H1 (cell line): ENCODE measurements around the gene PTPN1. TPM values are rescaled to one million over a fixed set of nuclear protein-coding genes. Genes with fewer than 3 reads are reported as not detected.

Experiments
- CTCF ChIA-PET: fragments of 300-600 bp; sonication (Branson Sonifier 250); formaldehyde crosslinking; loops from one replicate; lab custom pipeline; 2021; ENCODE audit not compliant: partially characterized antibody; lab: Charles Lee
- POLR2A ChIA-PET: fragments of 300-600 bp; sonication (Branson Sonifier 250); formaldehyde crosslinking; loops from one replicate; lab custom pipeline; 2021; ENCODE audit warnings: inconsistent platforms; ENCODE audit not compliant: partially characterized antibody; lab: Charles Lee
- DNase-seq, 2 experiments: peaks; one replicate each; pipeline versions ENCODE4 v3.0.0 to v3.0.0-alpha.2; 2010 to 2022; ENCODE audit warnings: low spot score in 2 of 2, low read depth in 1 of 2, mixed read lengths in 1 of 2
- FAIRE-seq: peaks from 2 replicates; lab custom pipeline; 2011; peaks lifted over from hg19 to GRCh38; lab: Jason Lieb, UNC
- H2AFZ ChIP-seq: 2 replicates; pipeline ENCODE4 v1.8.1; 2012; ENCODE audit warnings: low read length, inconsistent platforms
- H2AK5ac ChIP-seq: 2 replicates; pipeline ENCODE4 v1.6.1; 2013; ENCODE audit warnings: low read depth, low read length
- H2BK120ac ChIP-seq: replicated peaks from 2 replicates; pipeline ENCODE3; 2013; ENCODE audit warnings: low read depth, low read length, inconsistent platforms
- H2BK12ac ChIP-seq: 2 replicates; pipeline ENCODE4 v1.6.1; 2013; ENCODE audit warnings: low read depth, low read length
- H2BK15ac ChIP-seq: 2 replicates; pipeline ENCODE4 v1.6.1; 2013; ENCODE audit warnings: low read length
- H2BK20ac ChIP-seq: 2 replicates; pipeline ENCODE4 v1.6.1; 2013; ENCODE audit warnings: low read length
- H2BK5ac ChIP-seq: 2 replicates; pipeline ENCODE4 v1.6.1; 2013; ENCODE audit warnings: low read depth, low read length
- H3K14ac ChIP-seq: 2 replicates; pipeline ENCODE4 v1.6.1; 2013; ENCODE audit warnings: inconsistent platforms; ENCODE audit not compliant: insufficient read length
- H3K18ac ChIP-seq: 2 replicates; pipeline ENCODE4 v1.6.1; 2013; ENCODE audit warnings: low read length; ENCODE audit errors: extremely low read depth
- H3K23ac ChIP-seq: 2 replicates; pipeline ENCODE4 v1.6.1; 2013; ENCODE audit warnings: inconsistent platforms; ENCODE audit not compliant: insufficient read length
- H3K23me2 ChIP-seq: 2 replicates; pipeline ENCODE4 v1.6.1; 2013; ENCODE audit warnings: low read depth, low read length
- H3K27ac ChIP-seq: 2 replicates; pipeline ENCODE4 v1.6.1; 2011; ENCODE audit warnings: low read depth, low read length, inconsistent platforms
- H3K27me3 ChIP-seq, 4 experiments: replicated peaks in 1 of 4; 1 replicate in 1 of 4; 2 replicates in 3 of 4; pipeline versions ENCODE4 v1.6.1 to v1.8.1; 2011 to 2013; ENCODE audit warnings: low read length in 3 of 4, mild to moderate bottlenecking in 3 of 4, inconsistent platforms in 2 of 4, mixed read lengths in 2 of 4, moderate library complexity in 1 of 4; ENCODE audit not compliant: control insufficient read depth in 3 of 4, insufficient read depth in 3 of 4; ENCODE audit errors: extremely low read depth in 1 of 4
- H3K36me3 ChIP-seq, 4 experiments: 2 replicates each; pipeline versions ENCODE4 v1.6.1 to v1.8.1; 2011 to 2013; ENCODE audit warnings: mild to moderate bottlenecking in 4 of 4, low read length in 3 of 4, moderate library complexity in 2 of 4, control low read depth in 1 of 4, inconsistent platforms in 1 of 4; ENCODE audit not compliant: insufficient read depth in 4 of 4, control insufficient read depth in 2 of 4
- H3K4ac ChIP-seq: replicated peaks from 2 replicates; pipeline ENCODE3; 2013; ENCODE audit warnings: low read length, low read depth, mixed read lengths, inconsistent platforms; ENCODE audit not compliant: insufficient read length
- H3K4me1 ChIP-seq, 4 experiments: replicated peaks in 1 of 4; 1 replicate in 1 of 4; 2 replicates in 3 of 4; pipeline versions ENCODE4 v1.6.1 to v1.8.1; 2011 to 2013; ENCODE audit warnings: low read length in 3 of 4, inconsistent platforms in 2 of 4, mixed read lengths in 1 of 4; ENCODE audit not compliant: insufficient read depth in 4 of 4, control insufficient read depth in 3 of 4
- H3K4me2 ChIP-seq, 2 experiments: 2 replicates each; pipeline versions ENCODE4 v1.6.1 to v1.8.1; 2011 to 2013; ENCODE audit warnings: low read depth in 2 of 2, low read length in 2 of 2, control low read depth in 1 of 2, inconsistent platforms in 1 of 2, mild to moderate bottlenecking in 1 of 2; ENCODE audit not compliant: insufficient read depth in 1 of 2
- H3K4me3 ChIP-seq, 4 experiments: fragments of 200-600, 300-600 bp in 1 of 4; sonication (generic), shearing (Covaris generic), sonication (Bioruptor Twin) in 1 of 4; 2 replicates each; pipeline versions ENCODE4 v1.5.1 to v1.8.1; 2011 to 2016; ENCODE audit warnings: low read length in 4 of 4, low read depth in 3 of 4, control low read depth in 2 of 4, inconsistent platforms in 2 of 4, mild to moderate bottlenecking in 2 of 4, mixed read lengths in 1 of 4, moderate library complexity in 1 of 4; ENCODE audit not compliant: insufficient read depth in 2 of 4; ENCODE audit errors: extremely low read depth in 1 of 4
- H3K56ac ChIP-seq: replicated peaks from 2 replicates; pipeline ENCODE3; 2013; ENCODE audit warnings: low read depth, mild to moderate bottlenecking, mixed read lengths, low read length, inconsistent platforms; ENCODE audit not compliant: insufficient read length
- H3K79me1 ChIP-seq: 2 replicates; pipeline ENCODE4 v1.6.1; 2013; ENCODE audit warnings: low read depth, low read length, control low read depth
- H3K79me2 ChIP-seq, 2 experiments: 2 replicates each; pipeline versions ENCODE4 v1.6.1 to v1.8.1; 2012 to 2013; ENCODE audit warnings: low read length in 2 of 2, mild to moderate bottlenecking in 2 of 2, inconsistent platforms in 1 of 2; ENCODE audit not compliant: insufficient read depth in 2 of 2, control insufficient read depth in 1 of 2
- H3K9ac ChIP-seq, 4 experiments: replicated peaks in 1 of 4; 1 replicate in 1 of 4; 2 replicates in 3 of 4; pipeline versions ENCODE4 v1.6.1 to v1.8.1; 2011 to 2013; ENCODE audit warnings: low read depth in 3 of 4, low read length in 3 of 4, control low read depth in 2 of 4, mild to moderate bottlenecking in 2 of 4, moderate library complexity in 2 of 4, inconsistent platforms in 1 of 4; ENCODE audit errors: extremely low read depth in 1 of 4
- H3K9me3 ChIP-seq, 2 experiments: 2 replicates each; pipeline versions ENCODE4 v1.6.1 to v1.8.1; 2012 to 2013; ENCODE audit warnings: mild to moderate bottlenecking in 2 of 2, moderate library complexity in 2 of 2, control low read depth in 1 of 2, inconsistent platforms in 1 of 2, low read depth in 1 of 2, low read length in 1 of 2, mixed read lengths in 1 of 2; ENCODE audit not compliant: insufficient read depth in 2 of 2
- H4K20me1 ChIP-seq, 2 experiments: replicated peaks in 1 of 2; 2 replicates each; pipeline versions ENCODE3 to v1.8.1; 2011 to 2013; ENCODE audit warnings: inconsistent platforms in 2 of 2, low read length in 2 of 2, mild to moderate bottlenecking in 1 of 2; ENCODE audit not compliant: insufficient read depth in 2 of 2, control insufficient read depth in 1 of 2
- H4K5ac ChIP-seq: 2 replicates; pipeline ENCODE4 v1.6.1; 2013; ENCODE audit warnings: low read length, low read depth, mixed read lengths, inconsistent platforms; ENCODE audit not compliant: insufficient read length
- H4K8ac ChIP-seq: 2 replicates; pipeline ENCODE4 v1.8.0; 2013; ENCODE audit warnings: mild to moderate bottlenecking, moderate library complexity, low read length, inconsistent platforms; ENCODE audit not compliant: insufficient read depth; ENCODE audit errors: extremely low read depth
- H4K91ac ChIP-seq: replicated peaks from 2 replicates; pipeline ENCODE3; 2013; ENCODE audit warnings: low read length, mixed read lengths, inconsistent platforms; ENCODE audit not compliant: insufficient read length
- EGR1 ChIP-seq: IDR thresholded peaks from 2 replicates; pipeline ENCODE4 v1.6.1; 2011; ENCODE audit warnings: low read depth, low read length, borderline replicate concordance
- RXRA ChIP-seq: IDR thresholded peaks from 2 replicates; pipeline ENCODE4 v1.6.1; 2011; ENCODE audit warnings: low read depth, mild to moderate bottlenecking, low read length, moderate library complexity; ENCODE audit not compliant: insufficient read depth
- SP2 ChIP-seq: IDR thresholded peaks from 2 replicates; pipeline ENCODE4 v1.6.1; 2012; ENCODE audit warnings: mild to moderate bottlenecking, low read length, inconsistent platforms
- TBP ChIP-seq: IDR thresholded peaks from 2 replicates; pipeline ENCODE4 v1.6.1; 2011; ENCODE audit warnings: low read depth, low read length, improper control_type of control experiment
- WGBS, 2 experiments: shearing (Covaris generic) in 1 of 2; methylation state at CpG; one replicate each; pipeline versions ENCODE4 v1.1.6 to v1.1.7; 2013 to 2015; ENCODE audit warnings: low lambda C conversion rate in 2 of 2, mixed read lengths in 2 of 2, inconsistent platforms in 1 of 2, low coverage in 1 of 2, missing lambda C conversion rate in 1 of 2; ENCODE audit not compliant: insufficient replicate concordance in 2 of 2, insufficient coverage in 1 of 2, insufficient read length in 1 of 2; ENCODE audit errors: extremely low coverage in 1 of 2, missing lambda C conversion rate in 1 of 2; 5-methylcytosine and 5-hydroxymethylcytosine counted together
- polyA plus RNA-seq, 7 experiments: library from polyadenylated mRNA; depleted of rRNA in 3 of 7; stranded (reverse) in 5 of 7; unstranded in 2 of 7; fragments of >200 nt in 5 of 7; fragments of 200-250 nt in 2 of 7; gene quantifications; 1 replicate in 5 of 7; 2 replicates in 1 of 7; 4 replicates in 1 of 7; pipeline versions ENCODE4 v1.2.1 to v1.2.3, GENCODE V29; 2011 to 2013; ENCODE audit warnings: missing spikeins in 2 of 7, mixed read lengths in 2 of 7
- total RNA-seq: library from RNA; stranded (reverse); fragmentation: NEBNext Ultra II Directional; extraction: Animal tissue kit (Norgen Biotek cat#: 25700); gene quantifications from 2 replicates; pipeline ENCODE4 v1.2.1, GENCODE V29; 2021
- TF ChIP-seq, protein P1 (sequence below): IDR thresholded peaks from 2 replicates; pipeline ENCODE4 v1.6.1; 2012; ENCODE audit warnings: inconsistent platforms

The PTPN1 gene
- total and polyA plus RNA-seq, 2 of the 8 experiments (the other 6 are each of a cell fraction or from before 2014, with no cell fraction given) = 18.6 to 32.1 TPM

DNA sequence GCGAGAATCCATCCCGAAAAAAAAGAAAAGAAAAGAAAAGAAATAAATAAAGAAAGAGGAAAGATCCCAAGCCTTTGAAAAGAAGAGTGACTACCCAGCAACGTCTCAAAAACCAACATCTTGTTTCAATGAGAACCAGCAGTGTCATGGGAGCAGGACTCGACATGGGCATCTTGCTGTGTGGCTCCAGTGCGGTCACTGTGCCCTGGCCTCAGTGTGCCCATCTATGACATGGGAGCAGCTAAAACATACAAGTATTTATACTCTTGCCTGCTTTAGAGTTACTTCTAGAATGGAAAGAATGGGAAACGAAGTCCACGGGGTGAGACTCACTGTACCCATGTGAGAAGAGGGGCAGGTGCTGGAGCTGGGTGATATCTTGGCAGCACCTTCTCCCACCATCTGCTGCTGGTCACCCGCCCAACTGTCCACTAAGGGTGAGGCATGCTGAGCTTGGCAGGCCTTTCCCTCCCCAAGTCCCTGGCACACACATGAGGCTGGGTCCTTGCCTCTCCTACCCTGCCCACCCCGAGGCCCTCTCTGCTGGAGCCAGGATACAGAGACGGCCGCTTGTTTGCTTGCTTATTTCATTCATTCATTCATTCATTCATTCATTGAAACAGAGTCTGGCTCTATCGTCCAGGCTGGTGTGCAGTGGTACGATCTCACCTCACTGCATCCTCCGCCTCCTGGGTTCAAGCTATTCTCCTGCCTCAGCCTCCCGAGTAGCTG is 103.4 kb downstream of the PTPN1 start:
- FAIRE-seq (no peak), DNase-seq (no peak)
- Histone ChIP-seq H3K23ac (no peak overlapping the region), H4K91ac (no peak overlapping the region), H4K5ac (no peak overlapping the region), H2BK20ac (no peak overlapping the region), H2BK120ac (no peak overlapping the region), H3K4ac (no peak overlapping the region), H3K9me3 (no peaks in the 10 kb centered on the region), H4K20me1 (no peaks in the 10 kb centered on the region), H4K8ac (peak overlapping the region; percentile 59; the same call in 1 of the 2 replicates), H2AFZ (no peak overlapping the region), H3K27me3 (no peaks in the 10 kb centered on the region), H3K18ac (no peak overlapping the region), H2BK15ac (no peak overlapping the region), H3K56ac (no peak overlapping the region), H2BK12ac (no peak overlapping the region), H3K4me2 (no peak overlapping the region), H2BK5ac (no peak overlapping the region), H3K79me2 (no peaks in the 10 kb centered on the region), H3K4me3 (no peak overlapping the region), H3K4me1 (peaks cover 0 to 8% (median 2%) of the 10 kb centered on the region in 4 experiments; a peak in 3 of 7 replicates), H3K36me3 (no peaks in the 10 kb centered on the region), H3K27ac (no peak overlapping the region), H3K23me2 (no peaks in the 10 kb centered on the region), H3K9ac (no peak overlapping the region), H3K79me1 (no peaks in the 10 kb centered on the region), H3K14ac (no peak overlapping the region), H2AK5ac (no peak overlapping the region)
- ChIA-PET CTCF (interaction anchor here (0.6 to 2.4 kb wide), 8 partner anchors 13 to 713 kb away, joined by 3 to 9 read pairs (median 3); partner anchors contain the start of gene BCAS4), POLR2A (no interaction called here)
- 90% methylated on average over 15 of the region's 15 CpGs; no CpG with 5 or more reads in 1 of the 2 experiments for WGBS, 2 experiments
- TF ChIP-seq SP2 (no peak), EGR1 (no peak), TBP (no peak), RXRA (no peak)
- TF ChIP-seq, protein P1, sequence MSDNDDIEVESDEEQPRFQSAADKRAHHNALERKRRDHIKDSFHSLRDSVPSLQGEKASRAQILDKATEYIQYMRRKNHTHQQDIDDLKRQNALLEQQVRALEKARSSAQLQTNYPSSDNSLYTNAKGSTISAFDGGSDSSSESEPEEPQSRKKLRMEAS = no peak
